ENCODE data around the gene QSOX1. TPM values are rescaled to one million over a fixed set of nuclear protein-coding genes. Genes with fewer than 3 reads are reported as not detected.

QSOX1 gene
- total RNA-seq, 1 experiment from 2014 or later, result 201 TPM

DNA sequence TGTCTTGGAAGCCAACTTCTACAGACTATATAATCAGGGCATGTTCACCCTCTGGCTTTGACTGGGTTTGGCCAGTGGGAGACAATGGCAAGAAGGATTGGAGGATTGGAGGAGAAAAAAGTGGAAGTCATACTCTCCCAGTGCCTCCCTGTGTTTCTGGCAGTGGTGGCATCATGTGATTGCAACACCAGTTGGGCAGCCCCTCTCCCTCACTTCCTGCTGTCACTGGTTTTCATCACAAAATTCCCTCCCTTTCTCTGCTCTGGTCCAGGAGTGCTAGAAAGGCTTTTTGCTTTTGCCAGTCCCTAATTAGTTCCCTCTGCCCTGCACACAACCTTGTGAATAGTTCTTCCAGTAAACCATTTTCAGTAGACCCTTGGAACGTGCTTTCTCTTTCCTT lies 3.7 kb upstream of the QSOX1 start:
- DNase-seq (ENCODE audit: low read depth), result peak; percentile 74

GRCh38 chr1:180151508-180151907 lies 3.2 kb upstream of the QSOX1 start:
- DNase-seq (ENCODE audit: low read depth), result peak; percentile 86

- DNase-seq (ENCODE audit: low read depth), result no peak
These were observed 2.1 kb upstream of the QSOX1 start for GRCh38 chr1:180152588-180152987.

- no peak for DNase-seq (ENCODE audit: low read depth)
These were observed 1.6 kb upstream of the QSOX1 start for GRCh38 chr1:180153032-180153431.

DNA sequence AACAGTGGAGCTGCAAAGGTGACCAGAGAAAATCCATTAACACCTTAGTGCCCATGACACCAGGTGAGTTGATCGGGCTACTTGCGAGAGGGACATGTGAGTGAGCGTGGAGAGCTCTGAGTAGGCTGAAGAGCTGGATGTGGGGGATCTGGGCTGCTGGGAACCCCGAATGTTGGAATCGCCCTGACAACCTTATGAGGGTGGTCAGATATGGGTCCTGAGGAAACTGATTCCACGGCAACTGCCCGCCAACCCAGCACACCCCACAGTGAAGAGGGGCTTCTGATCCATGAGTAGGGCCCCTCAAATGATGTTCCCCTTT lies 705 bp upstream of the QSOX1 start:
- DNase-seq (ENCODE audit: low read depth), result no peak

DNA sequence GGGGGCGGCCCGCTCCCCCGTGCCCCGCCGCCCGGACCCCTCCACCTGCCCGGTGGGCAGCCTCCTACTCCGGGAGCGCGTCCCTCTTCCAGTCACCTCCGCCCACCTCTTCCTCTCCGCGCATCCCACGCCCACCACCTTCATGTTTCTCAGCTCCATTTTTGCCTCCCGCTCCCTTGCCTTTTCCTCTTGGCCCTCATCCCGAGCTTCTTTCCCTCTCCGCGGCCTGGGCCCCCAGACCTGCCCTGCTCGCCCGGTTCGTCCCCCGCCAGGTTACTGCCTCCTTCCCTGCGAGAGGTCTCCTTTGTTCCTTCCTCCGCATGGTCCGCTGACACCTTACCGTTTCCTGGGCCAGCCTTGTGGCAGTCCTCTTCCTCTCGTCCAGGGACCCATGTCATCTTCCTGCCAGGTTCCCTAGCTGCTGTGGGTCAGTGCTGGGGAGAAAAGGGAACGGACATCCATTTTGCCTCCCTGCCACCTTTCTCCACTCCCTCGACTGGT lies 563 bp downstream of the QSOX1 start:
- no peak for DNase-seq (ENCODE audit: low read depth)

DNA sequence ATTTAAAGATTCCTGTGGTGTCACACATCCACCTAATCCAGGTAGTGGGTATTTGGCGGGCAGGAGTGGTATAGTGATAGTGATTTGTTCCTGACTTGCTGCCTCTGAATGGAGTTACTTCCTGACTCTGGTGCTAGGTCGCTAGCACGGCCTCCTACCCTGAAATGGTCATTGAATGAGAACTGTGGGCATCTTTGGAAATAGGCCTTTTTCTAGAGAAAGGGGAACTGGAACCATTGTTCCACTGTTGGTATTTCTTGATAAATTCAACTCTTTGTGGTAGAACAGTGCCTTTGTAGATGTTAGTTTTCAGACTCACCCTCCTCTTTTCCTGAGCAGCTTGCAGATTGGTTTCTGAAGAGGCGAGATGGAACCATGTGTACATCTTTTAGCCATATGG lies 1.5 kb downstream of the QSOX1 start:
- DNase-seq (ENCODE audit: low read depth), result no peak

GRCh38 chr1:180156631-180157091 lies 2.0 kb downstream of the QSOX1 start:
- peak; percentile 56 for DNase-seq (ENCODE audit: low read depth)

GRCh38 chr1:180157108-180157507 lies 2.4 kb downstream of the QSOX1 start:
- peak; percentile 64 for DNase-seq (ENCODE audit: low read depth)

GRCh38 chr1:180157576-180158057 lies 2.9 kb downstream of the QSOX1 start:
- no peak for DNase-seq (ENCODE audit: low read depth)

- DNase-seq (ENCODE audit: low read depth), result no peak
These were observed 3.8 kb downstream of the QSOX1 start for GRCh38 chr1:180158149-180159147.

DNA sequence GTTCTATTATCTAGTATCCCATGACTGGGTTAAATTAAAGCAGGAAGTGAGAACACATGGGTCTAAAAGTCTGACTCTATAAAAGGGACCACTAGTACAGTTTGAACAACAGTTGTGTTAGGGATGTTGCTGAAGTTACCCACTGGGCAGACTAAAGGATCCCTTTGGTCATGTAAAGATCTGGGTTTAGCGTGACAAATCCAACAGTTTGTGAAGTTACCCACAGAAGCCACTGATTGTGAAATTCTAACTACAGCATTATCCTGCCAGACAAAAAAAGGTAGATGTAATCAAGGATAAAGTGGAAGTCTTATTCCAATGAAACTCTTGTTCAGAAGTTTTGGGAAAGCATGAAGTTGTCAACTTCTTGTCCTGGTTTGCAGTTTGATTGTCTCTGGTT lies 5.7 kb downstream of the QSOX1 start:
- DNase-seq (ENCODE audit: low read depth), result no peak

DNA sequence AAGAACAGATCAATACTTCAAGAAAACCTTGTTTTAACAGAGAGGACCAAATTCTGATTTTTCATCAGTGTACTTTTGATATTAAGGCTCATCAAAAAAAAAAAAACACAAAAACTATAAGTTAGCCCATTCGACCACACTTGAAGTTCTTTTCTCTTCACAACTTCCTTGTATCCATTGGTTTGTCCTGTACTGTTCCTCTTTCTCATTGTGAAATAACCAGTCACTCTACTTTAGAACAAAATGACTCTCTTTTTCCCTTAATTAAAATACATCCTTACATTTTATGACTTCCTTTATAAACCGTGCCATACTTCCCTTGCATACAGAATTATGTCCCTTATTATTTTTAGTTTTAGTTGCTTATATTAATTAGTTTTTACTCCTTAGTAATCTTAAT lies 8.4 kb downstream of the QSOX1 start:
- DNase-seq (ENCODE audit: low read depth), result no peak

DNA sequence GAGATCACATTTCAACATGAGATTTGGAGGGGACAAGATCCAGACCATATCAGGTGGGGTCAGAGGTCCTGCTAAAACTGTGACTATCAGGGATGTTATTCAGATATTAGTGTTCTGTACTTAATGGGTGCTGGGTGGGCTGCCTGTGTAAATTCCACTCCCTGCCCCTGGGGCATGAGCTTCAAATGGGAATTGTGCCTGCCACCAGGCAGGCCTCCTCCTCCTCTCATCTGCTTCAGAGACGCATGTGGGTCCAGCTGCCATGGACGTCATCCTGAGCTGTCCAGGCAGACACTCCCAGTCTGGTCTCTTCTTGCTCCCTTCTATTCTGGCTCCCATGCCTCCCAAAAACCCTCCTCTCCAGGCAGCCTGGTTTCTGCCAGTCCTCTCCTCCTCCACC lies 10.4 kb downstream of the QSOX1 start:
- no peak for DNase-seq (ENCODE audit: low read depth)

- DNase-seq (ENCODE audit: low read depth), result no peak
These were observed 11.1 kb downstream of the QSOX1 start for GRCh38 chr1:180165509-180166435.

DNA sequence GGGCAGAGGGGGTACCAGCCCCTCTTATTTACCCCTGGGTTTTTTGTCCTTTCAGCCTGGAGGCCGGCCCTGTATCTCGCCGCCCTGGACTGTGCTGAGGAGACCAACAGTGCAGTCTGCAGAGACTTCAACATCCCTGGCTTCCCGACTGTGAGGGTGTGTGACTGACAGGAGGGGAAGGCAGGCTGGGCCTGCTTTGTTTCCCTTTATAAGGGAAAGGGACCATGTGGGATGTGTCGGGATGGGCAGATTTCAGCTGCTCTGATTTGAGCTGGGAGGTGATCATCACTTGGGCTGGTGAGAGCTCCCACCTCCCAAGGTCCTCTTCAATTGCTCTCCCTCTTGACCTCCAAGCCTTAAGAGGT lies 11.7 kb downstream of the QSOX1 start:
- no peak for DNase-seq (ENCODE audit: low read depth)

- no peak for DNase-seq (ENCODE audit: low read depth)
These were observed 12.5 kb downstream of the QSOX1 start for GRCh38 chr1:180167021-180167701.

- peak; percentile 75 for DNase-seq (ENCODE audit: low read depth)
These were observed 13.2 kb downstream of the QSOX1 start for GRCh38 chr1:180167721-180168467.

GRCh38 chr1:180168786-180169639 lies 14.3 kb downstream of the QSOX1 start:
- no peak for DNase-seq (ENCODE audit: low read depth)

Data from HT1080 (cell line).